Stomach smooth muscle (tissue), 2 donors: ENCODE results near the gene PHYHIPL.
"Not testable (repeated sequence)": the region's sequence is repeated elsewhere in the genome, so short reads cannot be mapped to it uniquely, and the experiment has no call there.

Source experiments
- H3K27ac ChIP-seq: one replicate; pipeline ENCODE4 v1.7.0; 2013; ENCODE audit warnings: mild to moderate bottlenecking, low read length, inconsistent platforms
- H3K27me3 ChIP-seq, 2 donors: one replicate each; pipeline ENCODE4 v1.7.0; 2013; ENCODE audit warnings: low read length in 2 of 2; ENCODE audit not compliant: insufficient read depth in 2 of 2, control insufficient read depth in 1 of 2
- H3K36me3 ChIP-seq, 2 donors: one replicate each; pipeline ENCODE4 v1.7.0; 2013; ENCODE audit warnings: low read length in 2 of 2; ENCODE audit not compliant: control insufficient read depth in 2 of 2, insufficient read depth in 2 of 2
- H3K4me1 ChIP-seq: one replicate; pipeline ENCODE4 v1.7.0; 2013; ENCODE audit warnings: low read length; ENCODE audit not compliant: control insufficient read depth, insufficient read depth
- H3K4me3 ChIP-seq, 2 donors: one replicate each; pipeline ENCODE4 v1.7.0; 2013; ENCODE audit warnings: low read length in 2 of 2
- H3K9ac ChIP-seq, 2 donors: one replicate each; pipeline ENCODE4 v1.7.0; 2013; ENCODE audit warnings: low read length in 2 of 2, mild to moderate bottlenecking in 1 of 2
- H3K9me3 ChIP-seq, 2 donors: one replicate each; pipeline ENCODE4 v1.7.0; 2013; ENCODE audit warnings: low read length in 2 of 2; ENCODE audit not compliant: control insufficient read depth in 2 of 2
- donor health status: healthy.
- donor health status: Pancreatic carcinoma.

Gene PHYHIPL

DNA sequence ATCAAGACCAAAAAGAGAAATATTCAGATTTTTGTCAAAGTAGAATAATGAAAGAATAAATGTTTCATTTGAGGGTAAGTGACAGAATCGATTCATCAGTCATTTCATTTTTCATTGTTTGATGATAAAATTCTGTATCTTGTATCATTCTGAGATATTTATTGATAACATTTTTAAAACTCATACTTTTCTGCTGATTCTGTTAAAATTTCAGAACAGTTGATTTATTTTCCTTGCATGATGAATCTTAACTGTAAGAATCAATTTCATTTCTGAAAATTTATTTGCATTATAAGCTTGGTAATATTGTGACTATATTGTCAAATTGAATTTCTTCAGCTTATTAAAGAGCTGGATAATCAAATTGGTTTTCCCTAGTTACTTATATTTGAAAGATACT, 13.9 kb downstream of the PHYHIPL start:
- Histone ChIP-seq H3K36me3 (no peaks in the 10 kb centered on the region), H3K4me3 (no peak overlapping the region), H3K9ac (no peak overlapping the region)

DNA sequence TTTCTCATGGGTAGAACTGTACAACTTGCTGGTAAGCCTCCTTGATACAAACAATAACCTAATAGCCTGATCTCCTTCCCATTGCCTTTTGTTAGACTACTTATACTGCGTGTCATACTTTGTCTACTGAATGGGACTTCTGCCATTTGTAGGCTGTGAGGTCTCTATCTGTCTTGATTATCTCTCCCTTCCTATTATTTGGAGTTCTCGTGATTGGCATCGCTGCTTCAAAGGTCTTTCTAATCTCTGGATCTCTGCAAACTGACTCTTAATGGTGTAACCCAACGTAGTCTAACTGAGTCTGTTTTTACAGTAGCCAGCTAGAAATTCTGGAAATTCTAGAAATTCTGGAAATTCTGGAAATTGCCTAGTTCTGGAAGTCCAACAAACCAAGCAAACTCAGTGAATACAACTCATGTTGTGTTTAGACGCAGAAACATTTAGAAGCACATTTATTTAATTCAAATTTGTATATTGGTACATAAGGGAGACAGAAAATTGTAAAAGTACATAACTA, 29.8 kb downstream of the PHYHIPL start:
- Histone ChIP-seq H3K27ac (no peak overlapping the region), H3K4me1 (no peaks in the 10 kb centered on the region), H3K36me3 (no peaks in the 10 kb centered on the region), H3K4me3 (no peak overlapping the region), H3K27me3 (no peaks in the 10 kb centered on the region), H3K9me3 (no peaks in the 10 kb centered on the region), H3K9ac (no peak overlapping the region)

More for the DNA sequence above, 13.9 kb downstream of the PHYHIPL start:
- Histone ChIP-seq H3K27me3 (no peaks in the 10 kb centered on the region), H3K4me1 (no peaks in the 10 kb centered on the region), H3K27ac (no peak overlapping the region), H3K9me3 (no peaks in the 10 kb centered on the region)

DNA sequence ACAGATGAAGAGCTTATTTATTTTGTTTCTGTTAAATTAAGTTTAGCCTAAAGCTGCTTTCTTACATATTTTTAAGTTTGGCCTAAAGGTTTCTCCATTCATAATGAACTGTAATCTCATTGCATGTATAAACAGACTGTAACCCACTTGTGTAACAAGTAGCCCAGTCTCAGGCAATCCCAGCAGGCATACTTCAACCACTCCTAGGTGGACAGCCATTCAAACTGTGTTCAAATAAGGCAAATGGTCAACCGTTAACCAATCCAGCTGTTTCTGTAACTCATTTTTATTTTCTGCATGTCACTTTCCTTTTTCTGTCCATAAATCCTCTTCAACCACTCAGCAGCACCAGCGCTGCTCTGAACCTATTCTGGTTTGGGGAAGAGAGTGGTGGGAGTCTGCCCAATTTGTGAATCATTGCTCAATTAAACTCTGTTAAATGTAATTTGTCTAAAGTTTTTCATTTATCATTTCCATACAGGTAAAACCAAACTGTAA, 35.9 kb downstream of the PHYHIPL start:
- no peaks in the 10 kb centered on the region for H3K36me3 ChIP-seq
- no peaks in the 10 kb centered on the region for H3K4me1 ChIP-seq
- no peaks in the 10 kb centered on the region for H3K27me3 ChIP-seq
- H3K9me3 ChIP-seq = no peaks in the 10 kb centered on the region
- H3K9ac ChIP-seq = no peak overlapping the region
- H3K27ac ChIP-seq = no peak overlapping the region
- H3K4me3 ChIP-seq = no peak overlapping the region

DNA sequence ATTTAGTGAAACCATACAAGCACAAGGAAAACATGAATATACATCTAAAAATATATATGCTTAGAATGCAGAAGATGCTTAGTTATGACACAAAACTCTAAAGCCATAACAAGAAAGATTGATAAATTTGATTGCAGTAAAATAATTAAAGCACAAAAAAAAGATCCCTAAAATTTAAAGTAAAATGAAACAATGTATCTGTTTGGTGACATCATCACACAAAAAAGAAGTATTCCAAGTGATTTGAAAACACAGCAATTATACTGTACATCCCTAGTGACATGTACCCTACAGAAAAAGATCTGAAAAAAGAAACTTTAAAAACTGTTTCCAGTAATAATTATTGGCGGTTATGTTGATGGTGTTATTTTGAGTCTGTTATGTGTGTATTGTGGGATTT, 37.7 kb downstream of the PHYHIPL start:
- Histone ChIP-seq H3K27ac (no peak overlapping the region), H3K4me3 (no peak overlapping the region), H3K27me3 (no peaks in the 10 kb centered on the region), H3K36me3 (no peaks in the 10 kb centered on the region), H3K9me3 (no peaks in the 10 kb centered on the region), H3K4me1 (no peaks in the 10 kb centered on the region), H3K9ac (no peak overlapping the region)

DNA sequence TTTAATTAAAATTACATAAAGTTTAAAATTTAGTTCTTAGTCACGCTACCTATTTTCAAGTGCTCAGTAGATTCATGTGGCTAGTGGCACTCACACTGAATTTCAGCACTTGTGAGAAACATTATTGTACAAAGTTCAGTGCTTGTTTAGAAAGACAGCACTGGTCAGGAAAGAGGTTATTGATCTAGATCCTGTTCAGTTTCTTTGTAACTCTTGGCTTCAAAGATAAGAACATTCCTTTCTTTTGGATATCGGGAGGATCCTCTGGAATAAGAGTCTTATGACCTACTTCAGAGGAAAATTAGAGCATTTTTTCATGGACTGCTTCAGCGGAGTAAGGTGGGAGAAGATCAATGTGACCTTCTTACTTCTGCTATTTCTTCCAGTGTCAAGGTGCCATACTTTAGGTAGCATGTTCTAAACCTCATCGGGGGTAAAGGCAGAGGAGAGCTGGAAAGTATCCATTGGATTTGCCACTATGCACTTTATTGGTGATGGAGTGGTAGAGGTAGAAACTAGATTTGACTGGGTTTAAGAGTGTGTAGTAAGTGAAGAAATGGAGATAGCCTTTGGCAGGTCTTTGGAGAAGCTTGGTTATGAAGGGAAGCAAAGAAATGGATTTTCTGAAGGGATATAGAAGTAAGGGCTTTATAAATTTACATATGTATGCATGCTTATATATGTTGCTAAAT, 39.9 kb downstream of the PHYHIPL start:
- Histone ChIP-seq H3K27me3 (no peaks in the 10 kb centered on the region), H3K9ac (no peak overlapping the region), H3K4me1 (no peaks in the 10 kb centered on the region), H3K4me3 (no peak overlapping the region), H3K27ac (no peak overlapping the region), H3K36me3 (no peaks in the 10 kb centered on the region), H3K9me3 (no peaks in the 10 kb centered on the region)

DNA sequence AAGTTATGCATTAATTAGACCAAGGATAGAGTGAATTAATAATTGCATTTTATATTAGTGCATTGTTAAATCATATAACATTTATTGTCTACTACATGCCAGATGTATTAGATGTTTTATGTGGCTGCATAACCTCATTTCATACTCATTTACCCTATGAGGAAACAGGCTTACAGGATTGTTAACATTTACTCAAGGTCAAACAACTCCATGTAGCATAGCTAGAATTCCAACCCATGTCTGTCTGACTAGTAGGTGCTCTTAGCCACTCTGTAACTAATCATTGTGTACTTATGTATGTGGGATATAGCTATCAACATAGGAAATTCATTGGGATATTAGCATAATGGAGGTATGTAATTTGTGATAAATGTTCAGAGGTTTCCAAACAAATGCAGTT, 46.3 kb downstream of the PHYHIPL start:
- Histone ChIP-seq H3K4me1 (no peaks in the 10 kb centered on the region), H3K9me3 (no peaks in the 10 kb centered on the region), H3K27ac (no peak overlapping the region), H3K4me3 (no peak overlapping the region), H3K9ac (no peak overlapping the region), H3K27me3 (no peaks in the 10 kb centered on the region), H3K36me3 (no peaks in the 10 kb centered on the region)

DNA sequence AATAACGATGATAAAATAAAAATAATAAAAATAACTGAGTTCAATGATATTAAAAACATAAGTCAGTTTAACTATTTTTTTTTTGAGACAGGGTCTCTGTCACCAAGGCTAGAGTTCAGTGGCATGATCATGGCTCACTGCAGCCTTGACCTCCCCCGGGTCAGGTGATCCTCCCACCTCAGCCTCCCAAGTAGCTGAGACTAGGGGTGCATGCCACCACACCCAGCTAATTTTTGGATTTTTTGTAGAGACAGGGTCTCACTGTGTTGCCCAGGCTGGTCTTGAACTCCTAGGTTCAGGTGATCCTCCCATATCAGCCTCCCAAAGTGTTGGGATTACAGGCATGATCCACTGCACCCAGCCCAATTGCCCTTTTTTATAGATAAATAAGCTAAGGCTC, 47.2 kb downstream of the PHYHIPL start:
- not testable (repeated sequence) for H3K4me3 ChIP-seq, H3K36me3 ChIP-seq, H3K9me3 ChIP-seq, H3K4me1 ChIP-seq, H3K27me3 ChIP-seq, H3K27ac ChIP-seq, H3K9ac ChIP-seq

DNA sequence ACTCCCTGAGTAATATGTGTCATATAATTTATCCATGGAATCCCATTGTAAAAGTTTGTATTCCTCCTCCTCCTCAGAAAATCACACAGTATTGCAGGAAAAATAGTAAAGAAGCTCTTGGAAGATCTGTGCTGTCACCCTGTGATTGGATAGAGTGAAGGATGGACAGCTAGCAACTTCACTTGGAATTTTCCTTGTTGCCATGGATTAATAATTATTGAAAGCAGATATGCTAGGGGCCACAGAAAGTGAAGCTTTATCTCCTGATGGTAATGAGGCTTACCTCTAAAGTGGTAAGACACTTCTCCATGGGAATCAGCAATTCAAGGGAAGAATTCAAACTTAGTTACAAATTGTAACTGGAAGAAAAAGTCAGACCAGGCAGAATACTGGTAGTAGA, 48.8 kb downstream of the PHYHIPL start:
- no peak overlapping the region for H3K4me3 ChIP-seq
- H3K9me3 ChIP-seq = no peaks in the 10 kb centered on the region
- no peak overlapping the region for H3K9ac ChIP-seq
- no peak overlapping the region for H3K27ac ChIP-seq
- H3K36me3 ChIP-seq = no peaks in the 10 kb centered on the region
- no peaks in the 10 kb centered on the region for H3K27me3 ChIP-seq
- H3K4me1 ChIP-seq = no peaks in the 10 kb centered on the region

DNA sequence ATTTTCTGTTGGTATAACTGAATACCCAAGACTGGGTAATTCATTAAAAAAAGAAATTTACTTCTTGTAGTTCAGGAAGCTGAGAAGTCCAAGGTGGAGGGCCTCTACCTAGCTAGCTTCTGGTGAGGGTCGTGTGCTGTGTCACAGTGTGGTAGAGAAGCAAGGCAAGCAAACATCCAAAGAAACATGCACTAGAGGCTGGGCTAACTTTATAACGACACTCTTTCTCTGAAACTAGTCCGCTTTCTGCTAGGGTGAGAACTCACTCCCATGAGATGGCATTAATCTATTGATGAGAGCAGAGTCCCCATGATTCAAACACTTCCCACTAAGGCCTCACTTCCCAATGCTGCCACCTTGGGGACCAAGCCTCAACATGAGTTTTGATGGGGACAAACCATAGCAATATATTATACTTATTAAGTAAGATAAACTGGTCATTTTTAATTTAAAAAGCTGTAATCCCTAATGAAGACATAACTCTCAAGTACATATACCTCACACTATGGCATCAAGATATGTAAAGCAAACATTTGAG, 50.8 kb downstream of the PHYHIPL start:
- Histone ChIP-seq H3K9ac (no peak overlapping the region), H3K36me3 (no peaks in the 10 kb centered on the region)

DNA sequence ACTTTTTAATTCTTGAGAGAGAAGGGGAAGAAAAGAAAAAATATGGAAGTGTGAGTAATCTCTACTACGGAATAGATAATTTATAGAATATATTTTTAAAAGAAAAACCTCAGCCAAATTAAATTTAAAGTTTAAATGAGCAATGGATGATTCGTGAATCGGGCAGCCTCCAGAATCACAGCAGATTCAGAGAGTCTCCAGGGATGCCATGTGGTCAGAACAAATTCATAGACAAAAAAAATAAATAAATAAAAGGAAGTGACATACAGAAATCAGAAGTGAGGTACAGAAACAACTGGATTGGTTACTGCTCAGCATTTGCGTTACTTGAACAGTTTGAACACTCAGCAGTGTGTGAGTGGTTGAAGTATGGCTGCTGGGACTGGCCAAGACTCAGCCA, 53.0 kb downstream of the PHYHIPL start:
- H3K4me3 ChIP-seq = no peak overlapping the region
- H3K9me3 ChIP-seq = no peaks in the 10 kb centered on the region
- H3K27ac ChIP-seq = no peak overlapping the region
- H3K9ac ChIP-seq = no peak overlapping the region
- H3K36me3 ChIP-seq = no peaks in the 10 kb centered on the region
- no peaks in the 10 kb centered on the region for H3K4me1 ChIP-seq
- no peaks in the 10 kb centered on the region for H3K27me3 ChIP-seq

More for the DNA sequence above, 50.8 kb downstream of the PHYHIPL start:
- Histone ChIP-seq H3K4me1 (no peaks in the 10 kb centered on the region), H3K27ac (no peak overlapping the region), H3K4me3 (no peak overlapping the region), H3K9me3 (no peaks in the 10 kb centered on the region), H3K27me3 (no peaks in the 10 kb centered on the region)

DNA sequence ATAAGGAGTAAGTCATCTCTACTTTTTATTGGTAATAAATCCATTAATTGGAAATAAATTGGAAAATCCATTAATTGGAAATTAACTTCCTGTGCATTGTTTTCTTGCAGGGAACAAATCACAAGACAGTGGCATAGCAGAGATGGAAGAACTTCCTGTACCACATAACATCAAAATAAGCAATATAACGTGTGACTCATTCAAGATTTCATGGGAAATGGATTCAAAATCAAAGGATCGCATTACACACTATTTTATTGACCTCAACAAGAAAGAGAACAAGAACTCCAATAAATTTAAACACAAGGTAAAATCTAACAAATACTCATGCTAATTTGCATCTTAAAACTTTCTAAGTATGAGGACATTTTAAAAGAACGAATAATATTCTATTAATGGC, 57.8 kb downstream of the PHYHIPL start:
- Histone ChIP-seq H3K4me3 (no peak overlapping the region), H3K9me3 (no peaks in the 10 kb centered on the region), H3K27me3 (no peaks in the 10 kb centered on the region), H3K27ac (no peak overlapping the region), H3K9ac (no peak overlapping the region), H3K4me1 (no peaks in the 10 kb centered on the region), H3K36me3 (no peaks in the 10 kb centered on the region)
